Endothelial cell (in vitro differentiated cells): ENCODE measurements around the gene RRH. TPM values are rescaled to one million over a fixed set of nuclear protein-coding genes. Genes with fewer than 3 reads are reported as not detected.

ENCODE experiments used
- DNase-seq: peaks from one replicate; pipeline ENCODE4 v3.0.0; 2021; ENCODE audit warnings: low spot score
- H3K27ac Mint-ChIP-seq: one replicate; pipeline ENCODE4 v1.8.0; 2021; ENCODE audit warnings: mixed read lengths, inconsistent platforms; ENCODE audit not compliant: unreplicated experiment
- H3K27me3 Mint-ChIP-seq: one replicate; pipeline ENCODE4 v1.8.0; 2021; ENCODE audit warnings: mild to moderate bottlenecking, moderate library complexity, mixed read lengths, inconsistent platforms; ENCODE audit not compliant: unreplicated experiment
- H3K36me3 Mint-ChIP-seq: one replicate; pipeline ENCODE4 v1.8.0; 2021; ENCODE audit warnings: mild to moderate bottlenecking, low read depth, mixed read lengths, inconsistent platforms; ENCODE audit not compliant: unreplicated experiment
- H3K4me1 Mint-ChIP-seq: one replicate; pipeline ENCODE4 v1.8.0; 2021; ENCODE audit warnings: mild to moderate bottlenecking, mixed read lengths, inconsistent platforms; ENCODE audit not compliant: unreplicated experiment
- H3K4me3 Mint-ChIP-seq: one replicate; pipeline ENCODE4 v1.8.0; 2021; ENCODE audit warnings: mild to moderate bottlenecking, mixed read lengths, inconsistent platforms; ENCODE audit not compliant: unreplicated experiment
- H3K9me3 Mint-ChIP-seq: one replicate; pipeline ENCODE4 v1.8.0; 2021; ENCODE audit warnings: mixed read lengths, inconsistent platforms; ENCODE audit not compliant: unreplicated experiment
- total RNA-seq: library from RNA; stranded (reverse); fragmentation: NEBNext Ultra II Directional; extraction: Animal tissue kit (Norgen Biotek cat#: 25700); gene quantifications from one replicate; pipeline ENCODE4 v1.2.1, GENCODE V29; 2021; ENCODE audit not compliant: unreplicated experiment
- TF ChIP-seq, protein P1 (sequence below): fragments of 200-600 bp; sonication (generic); IDR thresholded peaks from one replicate; pipeline ENCODE4 v1.5.0; 2021; ENCODE audit warnings: antibody characterized with exemption; ENCODE audit not compliant: unreplicated experiment

RRH gene
- total RNA-seq, 1 donor from 2014 or later = not detected

DNA sequence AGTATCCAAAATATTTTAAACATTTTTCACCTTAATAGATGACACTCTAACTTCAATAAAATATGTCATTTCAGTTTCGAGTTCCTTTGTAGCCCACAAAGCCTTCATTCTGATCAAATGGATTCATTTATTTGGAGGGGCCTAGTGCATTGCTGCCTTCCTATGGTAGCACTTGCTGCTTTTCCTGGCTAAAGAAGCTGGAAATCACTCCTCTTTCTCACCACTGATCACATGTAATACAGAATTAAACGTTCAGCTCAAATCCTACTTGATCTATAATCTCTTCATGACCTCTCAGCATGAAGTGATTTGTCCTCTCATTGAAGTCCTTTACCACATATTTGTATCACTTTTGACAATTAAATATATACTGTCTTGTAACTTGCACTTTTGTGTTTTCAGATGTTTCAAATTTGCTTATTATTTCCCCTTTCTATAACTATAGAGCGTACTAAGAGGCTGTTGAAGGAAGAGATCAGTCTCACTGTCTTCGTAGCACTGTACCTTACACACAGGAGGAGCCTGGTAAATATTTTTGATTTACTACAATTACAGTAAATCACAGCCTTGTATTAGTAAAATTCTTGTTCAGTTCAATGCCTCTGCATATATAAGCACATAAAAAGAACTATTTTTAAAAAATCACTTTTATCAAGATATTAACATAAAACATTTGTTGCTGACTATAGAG, 26.5 kb upstream of the RRH start:
- DNase-seq = no peak
- no peak overlapping the region for H3K27ac Mint-ChIP-seq
- TF ChIP-seq, protein P1, sequence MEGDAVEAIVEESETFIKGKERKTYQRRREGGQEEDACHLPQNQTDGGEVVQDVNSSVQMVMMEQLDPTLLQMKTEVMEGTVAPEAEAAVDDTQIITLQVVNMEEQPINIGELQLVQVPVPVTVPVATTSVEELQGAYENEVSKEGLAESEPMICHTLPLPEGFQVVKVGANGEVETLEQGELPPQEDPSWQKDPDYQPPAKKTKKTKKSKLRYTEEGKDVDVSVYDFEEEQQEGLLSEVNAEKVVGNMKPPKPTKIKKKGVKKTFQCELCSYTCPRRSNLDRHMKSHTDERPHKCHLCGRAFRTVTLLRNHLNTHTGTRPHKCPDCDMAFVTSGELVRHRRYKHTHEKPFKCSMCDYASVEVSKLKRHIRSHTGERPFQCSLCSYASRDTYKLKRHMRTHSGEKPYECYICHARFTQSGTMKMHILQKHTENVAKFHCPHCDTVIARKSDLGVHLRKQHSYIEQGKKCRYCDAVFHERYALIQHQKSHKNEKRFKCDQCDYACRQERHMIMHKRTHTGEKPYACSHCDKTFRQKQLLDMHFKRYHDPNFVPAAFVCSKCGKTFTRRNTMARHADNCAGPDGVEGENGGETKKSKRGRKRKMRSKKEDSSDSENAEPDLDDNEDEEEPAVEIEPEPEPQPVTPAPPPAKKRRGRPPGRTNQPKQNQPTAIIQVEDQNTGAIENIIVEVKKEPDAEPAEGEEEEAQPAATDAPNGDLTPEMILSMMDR = no peak
- H3K36me3 Mint-ChIP-seq = no peaks in the 10 kb centered on the region
- no peak overlapping the region for H3K4me3 Mint-ChIP-seq
- H3K4me1 Mint-ChIP-seq = peaks cover 2% of the 10 kb centered on the region
- H3K9me3 Mint-ChIP-seq = no peaks in the 10 kb centered on the region
- H3K27me3 Mint-ChIP-seq = no peaks in the 10 kb centered on the region

DNA sequence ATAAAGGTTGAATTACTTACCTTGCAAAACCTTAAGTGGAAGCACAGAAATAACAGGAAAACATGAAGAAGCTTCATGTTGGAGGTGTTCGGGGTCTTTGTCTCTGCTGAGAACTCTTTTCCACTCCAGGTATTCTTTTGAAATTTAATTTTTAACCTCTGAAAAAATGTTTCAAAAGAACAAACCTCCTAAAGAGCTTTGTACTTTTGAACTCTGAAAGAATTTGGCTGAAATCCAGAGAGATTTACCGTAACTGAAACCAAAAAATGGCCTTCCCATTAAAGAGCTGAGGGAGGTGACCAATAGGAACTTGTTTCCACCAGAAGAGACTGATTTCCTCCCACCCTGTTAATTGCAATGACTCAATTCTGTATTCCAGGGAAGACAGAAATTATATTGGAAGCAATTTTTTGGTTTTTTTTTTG, 25.9 kb upstream of the RRH start, which contains the start of gene CFI:
TSS of gene CFI (minus strand) at position 105 of the 425 bp plus-strand sequence. CDS start at position 77, 28 bp downstream.
- Mint-ChIP-seq H3K27me3 (no peaks in the 10 kb centered on the region), H3K9me3 (no peaks in the 10 kb centered on the region), H3K36me3 (no peaks in the 10 kb centered on the region), H3K4me1 (peaks cover 3% of the 10 kb centered on the region), H3K4me3 (no peak within 1 kb of the TSS), H3K27ac (no peak within 1 kb of the TSS)
- TF ChIP-seq, protein P1 = no peak
- no peak for DNase-seq

DNA sequence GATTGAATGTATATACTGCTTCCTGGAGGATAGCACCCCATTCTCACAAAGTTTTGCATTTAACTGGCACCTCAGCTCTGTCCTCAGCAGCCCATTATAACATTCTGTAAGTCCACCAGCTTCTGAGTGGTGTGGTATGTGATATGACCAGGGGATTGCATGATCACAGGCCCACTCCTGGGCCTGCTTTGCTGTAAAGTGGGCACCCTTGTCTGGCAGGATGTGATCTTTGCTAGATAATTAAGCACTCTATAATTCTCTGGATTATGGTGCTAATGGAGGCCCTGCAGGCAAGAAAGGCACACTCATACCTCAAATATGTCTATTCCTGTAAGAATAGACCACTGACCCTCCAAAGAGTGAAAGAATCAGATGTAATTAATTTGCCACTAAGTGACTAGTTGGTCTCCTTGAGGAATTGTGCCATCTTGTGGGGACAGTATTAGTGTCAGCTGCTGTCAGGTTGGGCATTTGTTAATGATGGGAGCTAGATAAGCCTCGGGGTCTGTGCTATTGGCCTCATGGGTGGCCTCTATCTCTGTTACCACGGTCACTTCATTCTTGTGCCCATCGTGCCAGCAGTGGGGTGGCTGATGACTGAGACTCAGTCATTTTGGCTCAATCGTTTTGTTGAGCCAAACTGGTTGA, 23.7 kb upstream of the RRH start:
- H3K27me3 Mint-ChIP-seq = no peaks in the 10 kb centered on the region
- peaks cover 7% of the 10 kb centered on the region for H3K4me1 Mint-ChIP-seq
- H3K9me3 Mint-ChIP-seq = no peaks in the 10 kb centered on the region
- no peaks in the 10 kb centered on the region for H3K36me3 Mint-ChIP-seq
- H3K27ac Mint-ChIP-seq = no peak overlapping the region
- no peak overlapping the region for H3K4me3 Mint-ChIP-seq
- peak; percentile 31 for DNase-seq
- TF ChIP-seq, protein P1 = no peak

DNA sequence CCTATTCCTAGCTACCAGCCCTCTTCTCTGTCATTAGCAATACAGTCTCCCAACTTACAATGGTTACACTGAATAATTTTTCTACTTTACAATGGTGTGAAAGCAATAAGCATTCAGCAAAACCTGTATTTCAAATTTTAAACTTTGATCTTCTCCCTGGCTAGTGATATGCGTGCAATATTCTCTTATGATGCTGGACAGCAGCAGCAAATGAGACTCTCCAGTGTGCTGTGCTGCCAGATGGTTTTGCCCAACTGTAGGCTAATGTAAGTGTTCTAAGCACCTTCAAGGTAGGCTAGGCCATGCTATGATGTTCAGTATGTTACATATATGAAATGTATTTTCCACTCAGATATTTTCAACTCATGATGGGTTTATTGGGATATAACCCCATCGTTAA, 18.1 kb upstream of the RRH start:
- no peaks in the 10 kb centered on the region for H3K27me3 Mint-ChIP-seq
- H3K9me3 Mint-ChIP-seq = no peaks in the 10 kb centered on the region
- no peak overlapping the region for H3K27ac Mint-ChIP-seq
- TF ChIP-seq, protein P1 = no peak
- H3K4me3 Mint-ChIP-seq = no peak overlapping the region
- DNase-seq = no peak
- H3K4me1 Mint-ChIP-seq = peaks cover 8% of the 10 kb centered on the region
- no peaks in the 10 kb centered on the region for H3K36me3 Mint-ChIP-seq
